HCT116 (cell line): ENCODE measurements around the gene C9orf57. TPM values are rescaled to one million over a fixed set of nuclear protein-coding genes. Genes with fewer than 3 reads are reported as not detected.

Experiments
- ATAC-seq: fragments of 200-7000 bp; cut with Tn5 transposase; 2 replicates; pipeline ENCODE4 v1.9.1; 2020; ENCODE audit warnings: mild to moderate bottlenecking, moderate library complexity
- BruUV-seq: library from RNA; stranded (reverse); fragments of 400-500 nt; replicated peaks from 2 replicates; lab custom pipeline; 2021; lab: Mats Ljungman, UMichigan
- CTCF ChIA-PET: fragments of 300-600 bp; sonication (Branson Sonifier 250); formaldehyde crosslinking; loops from one replicate; lab custom pipeline; 2021; ENCODE audit warnings: antibody characterized with exemption; lab: Charles Lee
- POLR2A ChIA-PET: fragments of 300-600, 350-600 bp; sonication (Branson Sonifier 250); formaldehyde crosslinking; loops from one replicate; lab custom pipeline; 2021; ENCODE audit warnings: antibody characterized with exemption; lab: Charles Lee
- RAD21 ChIA-PET, 2 experiments: fragments of 300-600 bp; sonication (Branson Sonifier 250); formaldehyde crosslinking; loops; one replicate each; lab custom pipeline; 2023; ENCODE audit warnings: low total read pairs in 2 of 2; ENCODE audit not compliant: uncharacterized antibody in 2 of 2, unreplicated experiment in 2 of 2, low non-redundant PET in 1 of 2; lab: Charles Lee
- DNase-seq: peaks from one replicate; pipeline ENCODE4 v3.0.0-alpha.2; 2010; ENCODE audit warnings: low read depth, low spot score
- H2AFZ ChIP-seq: fragments of 200-600 bp; shearing (Covaris generic), sonication (generic); 2 replicates; pipeline ENCODE4 v1.6.1; 2017; ENCODE audit warnings: low read depth, mixed run types, mixed read lengths, antibody characterized with exemption, low read length; ENCODE audit not compliant: poor library complexity, severe bottlenecking
- H3K27ac ChIP-seq: 2 replicates; pipeline ENCODE4 v1.5.1; 2012; ENCODE audit warnings: low read depth, low read length
- H3K27me3 ChIP-seq: fragments of 200-600 bp; sonication (generic); 2 replicates; pipeline ENCODE4 v1.6.1; 2016; ENCODE audit warnings: mixed run types, low read length, mixed read lengths; ENCODE audit not compliant: insufficient read depth
- H3K36me3 ChIP-seq, 2 experiments: fragments of 200-500 bp in 1 of 2; fragments of 200-600 bp in 1 of 2; sonication (Bioruptor generic) in 1 of 2; sonication (generic) in 1 of 2; 2 replicates each; pipeline versions ENCODE4 v1.5.1 to v1.6.1; 2014 to 2016; ENCODE audit warnings: low read length in 2 of 2, inconsistent platforms in 1 of 2, mixed read lengths in 1 of 2, mixed run types in 1 of 2; ENCODE audit not compliant: insufficient read depth in 2 of 2, control insufficient read depth in 1 of 2
- H3K4me1 ChIP-seq, 2 experiments: fragments of 200-600 bp in 1 of 2; sonication (generic) in 1 of 2; 2 replicates each; pipeline versions ENCODE4 v1.5.1 to v1.6.1; 2012 to 2017; ENCODE audit warnings: low read length in 2 of 2, inconsistent platforms in 1 of 2, mild to moderate bottlenecking in 1 of 2, mixed read lengths in 1 of 2, mixed run types in 1 of 2, moderate library complexity in 1 of 2; ENCODE audit not compliant: insufficient read depth in 2 of 2, control insufficient read depth in 1 of 2
- H3K4me2 ChIP-seq: fragments of 200-600 bp; sonication (generic); 2 replicates; pipeline ENCODE4 v1.6.1; 2017; ENCODE audit warnings: mixed run types, low read length, mixed read lengths
- H3K4me3 ChIP-seq, 2 experiments: fragments of 200-600 bp in 1 of 2; sonication (generic) in 1 of 2; replicated peaks in 1 of 2; 2 replicates each; pipeline ENCODE4 v1.5.1; 2011 to 2016; ENCODE audit warnings: low read length in 2 of 2, control low read depth in 1 of 2, low read depth in 1 of 2, mild to moderate bottlenecking in 1 of 2, mixed read lengths in 1 of 2, mixed run types in 1 of 2
- H3K79me2 ChIP-seq: fragments of 200-600 bp; sonication (generic); 2 replicates; pipeline ENCODE4 v1.6.1; 2017; ENCODE audit warnings: mild to moderate bottlenecking, mixed run types, low read length, moderate library complexity, mixed read lengths; ENCODE audit not compliant: insufficient read depth
- H3K9ac ChIP-seq: fragments of 200-600 bp; sonication (generic); 2 replicates; pipeline ENCODE4 v1.6.1; 2016; ENCODE audit warnings: low read length, mixed read lengths
- H3K9me2 ChIP-seq: fragments of 200-600 bp; sonication (generic), shearing (Covaris generic); 2 replicates; pipeline ENCODE4 v1.6.1; 2017; ENCODE audit warnings: mixed run types, mild to moderate bottlenecking, moderate library complexity; ENCODE audit not compliant: insufficient read depth
- H3K9me3 ChIP-seq, 2 experiments: fragments of 200-500 bp in 1 of 2; fragments of 200-600 bp in 1 of 2; sonication (Bioruptor generic) in 1 of 2; sonication (generic) in 1 of 2; 2 replicates each; pipeline ENCODE4 v1.6.1; 2014 to 2017; ENCODE audit warnings: low read length in 2 of 2, mixed read lengths in 2 of 2, inconsistent platforms in 1 of 2, low read depth in 1 of 2, mild to moderate bottlenecking in 1 of 2, mixed run types in 1 of 2, moderate library complexity in 1 of 2; ENCODE audit not compliant: control insufficient read depth in 1 of 2, insufficient read depth in 1 of 2
- H4K20me1 ChIP-seq: fragments of 200-600 bp; sonication (generic), shearing (Covaris generic); 2 replicates; pipeline ENCODE4 v1.6.1; 2017; ENCODE audit warnings: mixed run types, mild to moderate bottlenecking, moderate library complexity; ENCODE audit not compliant: insufficient read depth
- CBX3 ChIP-seq: IDR thresholded peaks from 2 replicates; pipeline ENCODE4 v1.6.1; 2012; ENCODE audit warnings: low read depth
- CEBPB ChIP-seq: IDR thresholded peaks from 2 replicates; pipeline ENCODE4 v1.6.1; 2012; ENCODE audit warnings: low read depth
- CTCF ChIP-seq, 3 experiments: fragments of 200-600 bp in 1 of 3; sonication (generic) in 1 of 3; IDR thresholded peaks in 2 of 3; conservative IDR thresholded peaks in 1 of 3; 2 replicates each; pipeline ENCODE4 v1.5.1; 2012 to 2017; ENCODE audit warnings: low read depth in 2 of 3, low read length in 2 of 3, antibody characterized with exemption in 1 of 3, borderline replicate concordance in 1 of 3, control low read depth in 1 of 3, mild to moderate bottlenecking in 1 of 3, mixed read lengths in 1 of 3, mixed run types in 1 of 3, moderate library complexity in 1 of 3; ENCODE audit not compliant: insufficient read depth in 1 of 3
- EGR1 ChIP-seq: IDR thresholded peaks from 2 replicates; pipeline ENCODE4 v1.6.1; 2012; ENCODE audit warnings: low read depth
- ELF1 ChIP-seq: IDR thresholded peaks from 2 replicates; pipeline ENCODE4 v1.6.1; 2012; ENCODE audit warnings: low read depth, borderline replicate concordance
- EZH2 ChIP-seq: fragments of 200-600 bp; sonication (generic); IDR thresholded peaks from 2 replicates; pipeline ENCODE4 v1.6.1; 2017; ENCODE audit warnings: antibody characterized with exemption, mixed run types
- FOSL1 ChIP-seq: IDR thresholded peaks from 2 replicates; pipeline ENCODE4 v1.6.1; 2012; ENCODE audit warnings: low read depth
- JUND ChIP-seq: IDR thresholded peaks from 2 replicates; pipeline ENCODE4 v1.6.1; 2012
- MAX ChIP-seq: IDR thresholded peaks from 2 replicates; pipeline ENCODE4 v1.6.1; 2012
- POLR2A ChIP-seq: IDR thresholded peaks from 2 replicates; pipeline ENCODE4 v1.7.0; 2011; ENCODE audit warnings: borderline replicate concordance; ENCODE audit not compliant: insufficient read depth, insufficient read length; ENCODE audit errors: extremely low read depth
- POLR2AphosphoS5 ChIP-seq: IDR thresholded peaks from 2 replicates; pipeline ENCODE4 v1.6.1; 2011; ENCODE audit warnings: mild to moderate bottlenecking, low read depth, low read length, moderate library complexity
- RAD21 ChIP-seq: IDR thresholded peaks from 2 replicates; pipeline ENCODE4 v1.6.1; 2012; ENCODE audit warnings: low read depth, mild to moderate bottlenecking
- SIN3A ChIP-seq: IDR thresholded peaks from 2 replicates; pipeline ENCODE4 v1.6.1; 2012; ENCODE audit warnings: low read depth
- SP1 ChIP-seq: IDR thresholded peaks from 2 replicates; pipeline ENCODE4 v1.6.1; 2012; ENCODE audit warnings: low read depth
- SRF ChIP-seq: IDR thresholded peaks from 2 replicates; pipeline ENCODE4 v1.6.1; 2012; ENCODE audit warnings: low read depth
- TCF7L2 ChIP-seq: IDR thresholded peaks from 2 replicates; pipeline ENCODE4 v1.7.0; 2011; ENCODE audit warnings: borderline replicate concordance, inconsistent platforms; ENCODE audit not compliant: insufficient read depth, insufficient read length; ENCODE audit errors: extremely low read depth
- YY1 ChIP-seq: IDR thresholded peaks from 2 replicates; pipeline ENCODE4 v1.6.1; 2011; ENCODE audit warnings: low read length, low read depth, moderate library complexity, mild to moderate bottlenecking; ENCODE audit not compliant: insufficient replicate concordance; ENCODE audit errors: extremely low read depth
- ZBTB33 ChIP-seq: IDR thresholded peaks from 2 replicates; pipeline ENCODE4 v1.6.1; 2011; ENCODE audit warnings: mild to moderate bottlenecking, low read length, moderate library complexity; ENCODE audit not compliant: insufficient replicate concordance; ENCODE audit errors: extremely low read depth
- ZFX ChIP-seq: fragments of 450-650 bp; IDR thresholded peaks from 2 replicates; pipeline ENCODE4 v1.6.1; 2017
- ZNF274 ChIP-seq: fragments of 200-500 bp; sonication (Bioruptor generic); IDR thresholded peaks from 2 replicates; pipeline ENCODE4 v1.6.1; 2014; ENCODE audit warnings: mild to moderate bottlenecking, low read depth, low read length, inconsistent platforms
- intact Hi-C: fragments of 100-400 bp; cut with micrococcal nuclease; formaldehyde crosslinking; loops from 2 replicates; pipeline ENCODE4 v1.10.0; 2022
- total RNA-seq: library from RNA; stranded (reverse); gene quantifications from one replicate; pipeline ENCODE4 v1.2.1, GENCODE V29; 2021; ENCODE audit not compliant: unreplicated experiment

C9orf57 gene
- total RNA-seq, 1 experiment from 2014 or later = not detected

- CTCF ChIA-PET = no interaction called here
- no peak for ATAC-seq
Measured at GRCh38 chr9:72005451-72005850, 55.0 kb downstream of the C9orf57 start.

More at GRCh38 chr9:72005451-72005850, 55.0 kb downstream of the C9orf57 start:
- no TSS peak for BruUV-seq
- Histone ChIP-seq H2AFZ (no peak overlapping the region), H3K4me3 (no peak overlapping the region), H3K4me2 (no peak overlapping the region), H3K27me3 (no peaks in the 10 kb centered on the region), H3K9me3 (no peaks in the 10 kb centered on the region), H3K27ac (no peak overlapping the region), H4K20me1 (no peaks in the 10 kb centered on the region), H3K79me2 (no peaks in the 10 kb centered on the region), H3K9me2 (no peaks in the 10 kb centered on the region), H3K9ac (no peak overlapping the region), H3K36me3 (no peaks in the 10 kb centered on the region)
- RAD21 ChIA-PET = no interaction called here
- intact Hi-C loops = no loop called here
- POLR2A ChIA-PET = no interaction called here
- TF ChIP-seq CEBPB (no peak), SRF (no peak), TCF7L2 (no peak), CBX3 (no peak), JUND (no peak), SIN3A (no peak), FOSL1 (no peak), EZH2 (no peak), ZNF274 (no peak), POLR2AphosphoS5 (no peak), MAX (no peak), ZFX (no peak), POLR2A (no peak), EGR1 (no peak), CTCF (IDR thresholded peaks at IDR 0.05 in 2 of 3, conservative IDR thresholded peaks at IDR 0.05 in 1 of 3; ENCODE audit: borderline replicate concordance in 1 of 3, insufficient read depth in 1 of 3, low read depth in 2 of 3, low read length in 2 of 3) (no peak), YY1 (no peak), ELF1 (no peak), RAD21 (no peak), ZBTB33 (no peak), SP1 (no peak)
- TF ChIP-seq, all 23 proteins: peak for 0
- H3K4me1 ChIP-seq = no peaks in the 10 kb centered on the region
- no peak for DNase-seq
